ENCODE data around the gene TALDO1. TPM values are rescaled to one million over a fixed set of nuclear protein-coding genes. Genes with fewer than 3 reads are reported as not detected.

The TALDO1 gene
- total and polyA plus RNA-seq, 2 donors (not counting 3 experiments of a cell fraction or from before 2014, with no cell fraction given), result 211 to 294 TPM

- intact Hi-C loops (cut with micrococcal nuclease) (loop anchor here (1.0 to 5.0 kb wide), 2 partner anchors 29 to 168 kb away; no protein-coding TSS in a partner anchor), dilution Hi-C loops (cut with MboI; ENCODE audit: extremely low pct_ligation_motif_present, low sequenced_read_pairs) (no loop called here)
- Histone ChIP-seq H3K4me3 (replicated peaks in 1 of 3; ENCODE audit: insufficient read depth in 1 of 3, low read depth in 1 of 3, low read length in 3 of 3) (no peak overlapping the region), H3K9me1 (replicated peaks; ENCODE audit: control insufficient read depth, extremely low read depth, insufficient read depth, low read length) (no peaks in the 10 kb centered on the region), H3K9me3 (replicated peaks; ENCODE audit: control insufficient read depth, insufficient read depth, low read length) (no peaks in the 10 kb centered on the region), H2AFZ (ENCODE audit: low read depth, low read length) (no peak overlapping the region), H3K27me3 (ENCODE audit: control insufficient read depth in 2 of 2, insufficient read depth in 2 of 2, low read length in 2 of 2) (peaks cover 22% of the 10 kb centered on the region in 2 experiments), H3K9ac (replicated peaks; ENCODE audit: extremely low read depth, insufficient read depth, low read length) (no peak overlapping the region), H3K79me2 (ENCODE audit: control insufficient read depth, insufficient read depth, low read length) (no peaks in the 10 kb centered on the region), H3K4me1 (ENCODE audit: control insufficient read depth, extremely low read depth, insufficient read depth, low read length) (peaks cover 3% of the 10 kb centered on the region), H3K36me3 (ENCODE audit: control insufficient read depth in 2 of 2, extremely low read depth in 1 of 2, insufficient read depth in 2 of 2, low read length in 2 of 2) (no peaks in the 10 kb centered on the region), H3K27ac (ENCODE audit: insufficient read depth, low read depth, low read length) (no peak overlapping the region), H3K4me2 (ENCODE audit: insufficient read depth, low read length) (no peak overlapping the region), H4K20me1 (replicated peaks; ENCODE audit: control insufficient read depth, extremely low read depth, insufficient read depth, low read length) (no peaks in the 10 kb centered on the region)
- ChIA-PET CTCF (interaction anchor here (0.6 to 3.9 kb wide), 7 partner anchors 18 to 170 kb away, joined by 4 to 36 read pairs (median 5); partner anchors contain the start of genes DEAF1 and TMEM80), POLR2A (no interaction called here)
- DNase-seq (ENCODE audit: low read depth, low spot score) (no peak), FAIRE-seq (no peak)
- no TSS peak for BruUV-seq (replicated peaks)
- TF ChIP-seq POLR2A (IDR thresholded peaks at IDR 0.05; ENCODE audit: low read depth, low read length) (no peak), MYC (IDR thresholded peaks at IDR 0.05; ENCODE audit: low read depth, low read length) (no peak), EZH2 (IDR thresholded peaks at IDR 0.05; ENCODE audit: borderline replicate concordance, low read depth, low read length, severe bottlenecking) (no peak), GATA2 (IDR thresholded peaks at IDR 0.05; ENCODE audit: insufficient read depth, insufficient read length, low read depth, low read length) (no peak), JUN (IDR thresholded peaks at IDR 0.05; ENCODE audit: borderline replicate concordance, insufficient read depth, insufficient read length, low read depth) (no peak), POLR2AphosphoS5 (IDR thresholded peaks at IDR 0.05; ENCODE audit: insufficient read depth, low read depth, low read length) (no peak), CTCF (IDR thresholded peaks at IDR 0.05; ENCODE audit: extremely low read depth in 1 of 2, insufficient read depth in 1 of 2, low read depth in 1 of 2, low read length in 2 of 2) (no peak), MAX (IDR thresholded peaks at IDR 0.05; ENCODE audit: insufficient read depth, insufficient read length) (no peak), FOS (IDR thresholded peaks at IDR 0.05; ENCODE audit: borderline replicate concordance, insufficient read depth, low read length) (no peak)
Measured at GRCh38 chr11:724778-725386, 22.4 kb upstream of the TALDO1 start.

Data from endothelial cell of umbilical vein (primary cell).